ENCODE results near the gene APOC1.

DNA sequence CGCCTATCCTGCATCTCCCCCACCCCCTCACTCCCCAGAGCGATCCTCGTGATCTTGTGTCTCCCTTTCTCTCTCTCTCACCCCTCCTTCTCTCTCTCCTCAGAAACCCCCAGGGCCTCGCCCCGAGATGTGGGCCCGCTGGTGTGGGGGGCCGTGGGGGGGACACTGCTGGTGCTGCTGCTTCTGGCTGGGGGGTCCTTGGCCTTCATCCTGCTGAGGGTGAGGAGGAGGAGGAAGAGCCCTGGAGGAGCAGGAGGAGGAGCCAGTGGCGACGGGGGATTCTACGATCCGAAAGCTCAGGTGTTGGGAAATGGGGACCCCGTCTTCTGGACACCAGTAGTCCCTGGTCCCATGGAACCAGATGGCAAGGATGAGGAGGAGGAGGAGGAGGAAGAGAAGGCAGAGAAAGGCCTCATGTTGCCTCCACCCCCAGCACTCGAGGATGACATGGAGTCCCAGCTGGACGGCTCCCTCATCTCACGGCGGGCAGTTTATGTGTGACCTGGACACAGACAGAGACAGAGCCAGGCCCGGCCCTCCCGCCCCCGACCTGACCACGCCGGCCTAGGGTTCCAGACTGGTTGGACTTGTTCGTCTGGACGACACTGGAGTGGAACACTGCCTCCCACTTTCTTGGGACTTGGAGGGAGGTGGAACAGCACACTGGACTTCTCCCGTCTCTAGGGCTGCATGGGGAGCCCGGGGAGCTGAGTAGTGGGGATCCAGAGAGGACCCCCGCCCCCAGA, 36.1 kb upstream of the APOC1 start:
- TF ChIP-seq POLR2A (IDR thresholded peaks at IDR 0.05): no peak
- TF ChIP-seq, protein P1, sequence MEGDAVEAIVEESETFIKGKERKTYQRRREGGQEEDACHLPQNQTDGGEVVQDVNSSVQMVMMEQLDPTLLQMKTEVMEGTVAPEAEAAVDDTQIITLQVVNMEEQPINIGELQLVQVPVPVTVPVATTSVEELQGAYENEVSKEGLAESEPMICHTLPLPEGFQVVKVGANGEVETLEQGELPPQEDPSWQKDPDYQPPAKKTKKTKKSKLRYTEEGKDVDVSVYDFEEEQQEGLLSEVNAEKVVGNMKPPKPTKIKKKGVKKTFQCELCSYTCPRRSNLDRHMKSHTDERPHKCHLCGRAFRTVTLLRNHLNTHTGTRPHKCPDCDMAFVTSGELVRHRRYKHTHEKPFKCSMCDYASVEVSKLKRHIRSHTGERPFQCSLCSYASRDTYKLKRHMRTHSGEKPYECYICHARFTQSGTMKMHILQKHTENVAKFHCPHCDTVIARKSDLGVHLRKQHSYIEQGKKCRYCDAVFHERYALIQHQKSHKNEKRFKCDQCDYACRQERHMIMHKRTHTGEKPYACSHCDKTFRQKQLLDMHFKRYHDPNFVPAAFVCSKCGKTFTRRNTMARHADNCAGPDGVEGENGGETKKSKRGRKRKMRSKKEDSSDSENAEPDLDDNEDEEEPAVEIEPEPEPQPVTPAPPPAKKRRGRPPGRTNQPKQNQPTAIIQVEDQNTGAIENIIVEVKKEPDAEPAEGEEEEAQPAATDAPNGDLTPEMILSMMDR (IDR thresholded peaks at IDR 0.05 in 4 of 5, conservative IDR thresholded peaks at IDR 0.05 in 1 of 5): no peak
